Left ventricle myocardium inferior (tissue), 1 donor: ENCODE results near the gene HLA-DOA. TPM values are rescaled to one million over a fixed set of nuclear protein-coding genes. Genes with fewer than 3 reads are reported as not detected.

Source experiments
- DNase-seq: peaks from one replicate; pipeline ENCODE4 v3.0.0-alpha.2; 2020
- H3K27ac ChIP-seq: fragments of 200-600 bp; replicated peaks from 2 replicates; pipeline ENCODE4 v1.8.0; 2021
- H3K27me3 ChIP-seq: fragments of 200-600 bp; 2 replicates; pipeline ENCODE4 v1.8.0; 2021; ENCODE audit warnings: low read depth
- H3K36me3 ChIP-seq: fragments of 200-600 bp; 2 replicates; pipeline ENCODE4 v1.8.0; 2021
- H3K4me1 ChIP-seq: fragments of 200-600 bp; 2 replicates; pipeline ENCODE4 v1.8.0; 2021
- H3K4me3 ChIP-seq: fragments of 200-600 bp; 2 replicates; pipeline ENCODE4 v1.8.0; 2021; ENCODE audit warnings: mild to moderate bottlenecking, moderate library complexity
- H3K9me3 ChIP-seq: fragments of 200-600 bp; replicated peaks from 2 replicates; pipeline ENCODE4 v1.8.0; 2021
- CTCF ChIP-seq: fragments of 200-600 bp; IDR thresholded peaks from 2 replicates; pipeline ENCODE4 v1.8.0; 2021; ENCODE audit warnings: antibody characterized with exemption, mild to moderate bottlenecking, borderline replicate concordance
- intact Hi-C: fragments of 100-400 bp; cut with micrococcal nuclease; formaldehyde crosslinking; loops from one replicate; pipeline ENCODE4 v1.11.0; 2022
- total RNA-seq: library from RNA; stranded (reverse); fragmentation: NEBNext Ultra II Directional; extraction: Animal tissue kit (Norgen Biotek cat#: 25700); gene quantifications from one replicate; pipeline ENCODE4 v1.2.1, GENCODE V29; 2021
- donor health status: DM: no; HTN: yes; CAD: no; lungs with severe emphysema.

The HLA-DOA gene
- total RNA-seq, 1 donor from 2014 or later = 1.8 TPM

- Histone ChIP-seq H3K9me3 (peaks cover 11% of the 10 kb centered on the region), H3K36me3 (no peaks in the 10 kb centered on the region), H3K4me3 (no peak overlapping the region), H3K27me3 (peaks cover 4% of the 10 kb centered on the region), H3K4me1 (peaks cover 19% of the 10 kb centered on the region), H3K27ac (peak overlapping the region; percentile 68)
- no peak for DNase-seq
- TF ChIP-seq CTCF = no peak
- intact Hi-C loops = no loop called here
Observed at GRCh38 chr6:33030245-33030644, 20.9 kb upstream of the HLA-DOA start.

- H3K9me3 ChIP-seq = peaks cover 4% of the 10 kb centered on the region
- no peak for DNase-seq
Observed at GRCh38 chr6:33029328-33030184, 20.2 kb upstream of the HLA-DOA start.

GRCh38 chr6:33028220-33028849 lies 18.9 kb upstream of the HLA-DOA start:
- Histone ChIP-seq H3K27ac (peak overlapping the region; percentile 68), H3K27me3 (peaks cover 4% of the 10 kb centered on the region), H3K4me3 (no peak overlapping the region), H3K4me1 (peaks cover 19% of the 10 kb centered on the region), H3K36me3 (no peaks in the 10 kb centered on the region), H3K9me3 (no peaks in the 10 kb centered on the region)
- intact Hi-C loops = no loop called here
- no peak for TF ChIP-seq CTCF
- DNase-seq = no peak

More at GRCh38 chr6:33029328-33030184, 20.2 kb upstream of the HLA-DOA start:
- H3K4me3 ChIP-seq = no peak overlapping the region
- intact Hi-C loops = no loop called here
- peaks cover 19% of the 10 kb centered on the region for H3K4me1 ChIP-seq
- no peaks in the 10 kb centered on the region for H3K36me3 ChIP-seq
- H3K27ac ChIP-seq = peak overlapping the region; percentile 68
- no peak for TF ChIP-seq CTCF
- H3K27me3 ChIP-seq = peaks cover 4% of the 10 kb centered on the region

GRCh38 chr6:33024521-33024920 lies 15.1 kb upstream of the HLA-DOA start:
- Histone ChIP-seq H3K4me3 (no peak overlapping the region), H3K4me1 (peaks cover 23% of the 10 kb centered on the region), H3K36me3 (no peaks in the 10 kb centered on the region), H3K9me3 (no peaks in the 10 kb centered on the region), H3K27me3 (no peaks in the 10 kb centered on the region), H3K27ac (no peak overlapping the region)
- intact Hi-C loops = no loop called here
- no peak for TF ChIP-seq CTCF
- DNase-seq = no peak

GRCh38 chr6:33023536-33023935 lies 14.1 kb upstream of the HLA-DOA start:
- intact Hi-C loops = no loop called here
- no peak for TF ChIP-seq CTCF

More at GRCh38 chr6:33023536-33023935, 14.1 kb upstream of the HLA-DOA start:
- H3K36me3 ChIP-seq = no peaks in the 10 kb centered on the region
- no peaks in the 10 kb centered on the region for H3K9me3 ChIP-seq
- no peaks in the 10 kb centered on the region for H3K27me3 ChIP-seq
- H3K4me1 ChIP-seq = peaks cover 22% of the 10 kb centered on the region
- no peak for DNase-seq
- no peak overlapping the region for H3K4me3 ChIP-seq
- H3K27ac ChIP-seq = no peak overlapping the region
